GM23338 (cell line): ENCODE data around the gene EVI5. TPM values are rescaled to one million over a fixed set of nuclear protein-coding genes. Genes with fewer than 3 reads are reported as not detected.
"Not testable (repeated sequence)": the region's sequence is repeated elsewhere in the genome, so short reads cannot be mapped to it uniquely, and the experiment has no call there.

Experiments used
- ATAC-seq: fragments of 200-7000 bp; cut with Tn5 transposase; 3 replicates; pipeline ENCODE4 v1.9.1; 2020
- DNase-seq: peaks from one replicate; pipeline ENCODE4 v3.0.0-alpha.2; 2015; ENCODE audit warnings: low spot score
- H2AFZ ChIP-seq: fragments of 200-600 bp; sonication (generic); 2 replicates; pipeline ENCODE4 v1.8.0; 2016; ENCODE audit warnings: antibody characterized with exemption, mild to moderate bottlenecking, moderate library complexity
- H3F3A ChIP-seq: fragments of 200-600 bp; sonication (generic); replicated peaks from 2 replicates; pipeline ENCODE4 v1.8.0; 2017; ENCODE audit warnings: antibody characterized with exemption, mixed run types, low read depth
- H3K27ac ChIP-seq: fragments of 200-600 bp; sonication (generic); 2 replicates; pipeline ENCODE4 v1.6.1; 2016; ENCODE audit warnings: low read depth
- H3K27me3 ChIP-seq: fragments of 200-600 bp; sonication (generic); 2 replicates; pipeline ENCODE4 v1.8.0; 2016; ENCODE audit warnings: mild to moderate bottlenecking, mixed run types, moderate library complexity; ENCODE audit not compliant: insufficient read depth
- H3K36me3 ChIP-seq: fragments of 200-600 bp; sonication (generic); 2 replicates; pipeline ENCODE4 v1.8.0; 2016; ENCODE audit warnings: mild to moderate bottlenecking; ENCODE audit not compliant: insufficient read depth
- H3K4me1 ChIP-seq: fragments of 200-600 bp; sonication (generic); 2 replicates; pipeline ENCODE4 v1.8.0; 2016; ENCODE audit warnings: mild to moderate bottlenecking, moderate library complexity; ENCODE audit not compliant: insufficient read depth
- H3K4me2 ChIP-seq: fragments of 200-600 bp; sonication (generic); 2 replicates; pipeline ENCODE4 v1.7.1; 2017; ENCODE audit warnings: mixed run types
- H3K4me3 ChIP-seq: fragments of 200-600 bp; sonication (generic); 2 replicates; pipeline ENCODE4 v1.6.1; 2016; ENCODE audit warnings: mixed run types
- H3K79me2 ChIP-seq: fragments of 200-600 bp; sonication (generic); replicated peaks from 2 replicates; pipeline ENCODE4 v1.8.0; 2017; ENCODE audit warnings: mild to moderate bottlenecking; ENCODE audit not compliant: insufficient read depth
- H3K9me2 ChIP-seq: fragments of 200-600 bp; sonication (generic); 2 replicates; pipeline ENCODE4 v1.8.0; 2017; ENCODE audit not compliant: insufficient read depth
- H4K20me1 ChIP-seq: fragments of 200-600 bp; sonication (generic); replicated peaks from 2 replicates; pipeline ENCODE4 v1.8.0; 2017; ENCODE audit warnings: mild to moderate bottlenecking; ENCODE audit not compliant: insufficient read depth
- H3K27ac Mint-ChIP-seq: 2 replicates; pipeline ENCODE4 v1.8.0; 2020; ENCODE audit warnings: inconsistent platforms, mild to moderate bottlenecking, moderate library complexity, mixed read lengths
- H3K27me3 Mint-ChIP-seq: 3 replicates; pipeline ENCODE4 v1.8.0; 2022; ENCODE audit warnings: low read depth, mild to moderate bottlenecking, moderate library complexity, mixed read lengths, inconsistent platforms; ENCODE audit not compliant: insufficient read depth, poor library complexity
- H3K36me3 Mint-ChIP-seq: 3 replicates; pipeline ENCODE4 v1.8.0; 2021; ENCODE audit warnings: low read depth, mild to moderate bottlenecking, inconsistent platforms, moderate library complexity, mixed read lengths
- H3K4me1 Mint-ChIP-seq: 3 replicates; pipeline ENCODE4 v1.8.0; 2020; ENCODE audit warnings: mild to moderate bottlenecking, inconsistent platforms, mixed read lengths
- H3K4me3 Mint-ChIP-seq: 3 replicates; pipeline ENCODE4 v1.8.0; 2021; ENCODE audit warnings: moderate library complexity, mild to moderate bottlenecking, inconsistent platforms, mixed read lengths
- H3K9me3 Mint-ChIP-seq: 3 replicates; pipeline ENCODE4 v1.8.0; 2020; ENCODE audit warnings: moderate library complexity, mild to moderate bottlenecking, inconsistent platforms, mixed read lengths
- EZH2 ChIP-seq: fragments of 200-600 bp; sonication (generic); IDR thresholded peaks from one replicate; pipeline ENCODE4 v1.8.0; 2017; ENCODE audit warnings: antibody characterized with exemption, mild to moderate bottlenecking, low read depth; ENCODE audit not compliant: unreplicated experiment
- EZH2phosphoT487 ChIP-seq: fragments of 200-600 bp; sonication (generic); IDR thresholded peaks from one replicate; pipeline ENCODE4 v1.8.1; 2018; ENCODE audit warnings: antibody characterized with exemption; ENCODE audit not compliant: unreplicated experiment
- JUNB ChIP-seq: IDR thresholded peaks from one replicate; pipeline ENCODE4 v1.6.1; 2016; ENCODE audit warnings: antibody characterized with exemption; ENCODE audit not compliant: unreplicated experiment
- NANOG ChIP-seq: IDR thresholded peaks from 2 replicates; pipeline ENCODE4 v1.6.1; 2016; ENCODE audit warnings: antibody characterized with exemption, borderline replicate concordance
- polyA plus RNA-seq: library from polyadenylated mRNA; unstranded; fragments of >200 nt; fragmentation: Nextera tagmentation; extraction: Ambion mirVana; gene quantifications from 2 replicates; pipeline ENCODE4 v1.2.1, GENCODE V29; 2016
- total RNA-seq: library from RNA; depleted of rRNA; stranded (reverse); fragments of >200 nt; shearing (Covaris generic); gene quantifications from 2 replicates; pipeline ENCODE4 v1.2.3, GENCODE V29; 2014
- TF ChIP-seq, protein P1 (sequence below): fragments of 250-450 bp; sonication (Bioruptor Pico); IDR thresholded peaks from 2 replicates; pipeline ENCODE4 v1.5.0; 2020; ENCODE audit warnings: mild to moderate bottlenecking, moderate library complexity
- TF ChIP-seq, protein P2 (sequence below): IDR thresholded peaks from 2 replicates; pipeline ENCODE4 v1.6.1; 2016; ENCODE audit warnings: antibody characterized with exemption

The EVI5 gene
- total and polyA plus RNA-seq, 2 experiments from 2014 or later = 15.6 to 24.8 TPM

DNA sequence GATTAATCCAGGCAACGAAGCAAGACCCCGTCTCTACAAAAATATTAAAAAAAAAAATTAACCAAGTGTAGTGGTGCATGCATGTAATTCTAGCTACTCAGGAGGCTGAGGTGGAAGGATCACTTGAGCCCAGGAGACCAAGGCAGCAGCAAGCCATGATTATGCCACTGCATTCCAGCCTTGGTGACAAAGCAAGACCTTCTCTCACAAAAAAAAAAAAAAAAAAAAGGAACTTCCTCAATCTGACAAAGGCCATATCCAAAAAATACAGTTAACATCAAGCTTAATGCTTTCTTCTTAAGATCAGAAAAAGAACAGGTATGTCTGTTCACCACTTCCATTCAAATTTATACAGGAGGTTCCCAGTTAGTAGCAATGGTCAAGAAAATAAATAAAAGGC, 54.4 kb downstream of the EVI5 start (continued):
- TF ChIP-seq, protein P1, sequence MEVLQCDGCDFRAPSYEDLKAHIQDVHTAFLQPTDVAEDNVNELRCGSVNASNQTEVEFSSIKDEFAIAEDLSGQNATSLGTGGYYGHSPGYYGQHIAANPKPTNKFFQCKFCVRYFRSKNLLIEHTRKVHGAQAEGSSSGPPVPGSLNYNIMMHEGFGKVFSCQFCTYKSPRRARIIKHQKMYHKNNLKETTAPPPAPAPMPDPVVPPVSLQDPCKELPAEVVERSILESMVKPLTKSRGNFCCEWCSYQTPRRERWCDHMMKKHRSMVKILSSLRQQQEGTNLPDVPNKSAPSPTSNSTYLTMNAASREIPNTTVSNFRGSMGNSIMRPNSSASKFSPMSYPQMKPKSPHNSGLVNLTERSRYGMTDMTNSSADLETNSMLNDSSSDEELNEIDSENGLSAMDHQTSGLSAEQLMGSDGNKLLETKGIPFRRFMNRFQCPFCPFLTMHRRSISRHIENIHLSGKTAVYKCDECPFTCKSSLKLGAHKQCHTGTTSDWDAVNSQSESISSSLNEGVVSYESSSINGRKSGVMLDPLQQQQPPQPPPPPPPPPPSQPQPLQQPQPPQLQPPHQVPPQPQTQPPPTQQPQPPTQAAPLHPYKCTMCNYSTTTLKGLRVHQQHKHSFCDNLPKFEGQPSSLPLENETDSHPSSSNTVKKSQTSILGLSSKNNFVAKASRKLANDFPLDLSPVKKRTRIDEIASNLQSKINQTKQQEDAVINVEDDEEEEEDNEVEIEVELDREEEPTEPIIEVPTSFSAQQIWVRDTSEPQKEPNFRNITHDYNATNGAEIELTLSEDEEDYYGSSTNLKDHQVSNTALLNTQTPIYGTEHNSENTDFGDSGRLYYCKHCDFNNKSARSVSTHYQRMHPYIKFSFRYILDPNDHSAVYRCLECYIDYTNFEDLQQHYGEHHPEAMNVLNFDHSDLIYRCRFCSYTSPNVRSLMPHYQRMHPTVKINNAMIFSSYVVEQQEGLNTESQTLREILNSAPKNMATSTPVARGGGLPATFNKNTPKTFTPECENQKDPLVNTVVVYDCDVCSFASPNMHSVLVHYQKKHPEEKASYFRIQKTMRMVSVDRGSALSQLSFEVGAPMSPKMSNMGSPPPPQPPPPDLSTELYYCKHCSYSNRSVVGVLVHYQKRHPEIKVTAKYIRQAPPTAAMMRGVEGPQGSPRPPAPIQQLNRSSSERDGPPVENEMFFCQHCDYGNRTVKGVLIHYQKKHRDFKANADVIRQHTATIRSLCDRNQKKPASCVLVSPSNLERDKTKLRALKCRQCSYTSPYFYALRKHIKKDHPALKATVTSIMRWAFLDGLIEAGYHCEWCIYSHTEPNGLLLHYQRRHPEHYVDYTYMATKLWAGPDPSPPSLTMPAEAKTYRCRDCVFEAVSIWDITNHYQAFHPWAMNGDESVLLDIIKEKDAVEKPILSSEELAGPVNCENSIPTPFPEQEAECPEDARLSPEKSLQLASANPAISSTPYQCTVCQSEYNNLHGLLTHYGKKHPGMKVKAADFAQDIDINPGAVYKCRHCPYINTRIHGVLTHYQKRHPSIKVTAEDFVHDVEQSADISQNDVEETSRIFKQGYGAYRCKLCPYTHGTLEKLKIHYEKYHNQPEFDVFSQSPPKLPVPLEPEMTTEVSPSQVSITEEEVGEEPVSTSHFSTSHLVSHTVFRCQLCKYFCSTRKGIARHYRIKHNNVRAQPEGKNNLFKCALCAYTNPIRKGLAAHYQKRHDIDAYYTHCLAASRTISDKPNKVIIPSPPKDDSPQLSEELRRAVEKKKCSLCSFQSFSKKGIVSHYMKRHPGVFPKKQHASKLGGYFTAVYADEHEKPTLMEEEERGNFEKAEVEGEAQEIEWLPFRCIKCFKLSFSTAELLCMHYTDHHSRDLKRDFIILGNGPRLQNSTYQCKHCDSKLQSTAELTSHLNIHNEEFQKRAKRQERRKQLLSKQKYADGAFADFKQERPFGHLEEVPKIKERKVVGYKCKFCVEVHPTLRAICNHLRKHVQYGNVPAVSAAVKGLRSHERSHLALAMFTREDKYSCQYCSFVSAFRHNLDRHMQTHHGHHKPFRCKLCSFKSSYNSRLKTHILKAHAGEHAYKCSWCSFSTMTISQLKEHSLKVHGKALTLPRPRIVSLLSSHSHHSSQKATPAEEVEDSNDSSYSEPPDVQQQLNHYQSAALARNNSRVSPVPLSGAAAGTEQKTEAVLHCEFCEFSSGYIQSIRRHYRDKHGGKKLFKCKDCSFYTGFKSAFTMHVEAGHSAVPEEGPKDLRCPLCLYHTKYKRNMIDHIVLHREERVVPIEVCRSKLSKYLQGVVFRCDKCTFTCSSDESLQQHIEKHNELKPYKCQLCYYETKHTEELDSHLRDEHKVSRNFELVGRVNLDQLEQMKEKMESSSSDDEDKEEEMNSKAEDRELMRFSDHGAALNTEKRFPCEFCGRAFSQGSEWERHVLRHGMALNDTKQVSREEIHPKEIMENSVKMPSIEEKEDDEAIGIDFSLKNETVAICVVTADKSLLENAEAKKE (CRISPR knock-in tag) = no peak
- TF ChIP-seq JUNB = no peak

DNA sequence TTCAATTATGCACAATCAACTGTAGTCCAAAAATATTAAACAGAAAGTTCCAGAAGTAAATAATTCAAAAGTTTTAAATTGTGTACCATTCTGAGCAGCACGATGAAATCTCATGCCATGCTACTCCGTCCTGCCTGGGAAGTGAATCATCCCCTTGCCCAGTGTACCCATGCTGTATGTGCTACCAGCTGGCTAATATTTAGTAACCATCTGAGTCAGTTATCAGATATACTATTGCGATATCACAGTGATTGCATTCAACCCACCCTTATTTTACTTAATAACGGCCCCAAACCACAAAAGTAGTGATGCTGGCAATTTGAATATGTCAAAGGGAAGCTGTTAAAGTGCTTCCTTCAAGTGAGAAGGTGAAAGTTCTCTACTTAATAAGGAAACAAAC, 56.2 kb downstream of the EVI5 start:
- H3K27me3 ChIP-seq = no peaks in the 10 kb centered on the region
- Mint-ChIP-seq H3K4me3 (no peak overlapping the region), H3K4me1 (peaks cover 16% of the 10 kb centered on the region), H3K36me3 (peaks cover 16% of the 10 kb centered on the region), H3K27ac (0 out of 2 replicates have a peak overlapping the region, but pooled peaks have one; percentile 43), H3K9me3 (peaks cover 7% of the 10 kb centered on the region; the same call in 2 of the 3 replicates), H3K27me3 (no peaks in the 10 kb centered on the region)
- ATAC-seq = no peak
- H4K20me1 ChIP-seq = no peaks in the 10 kb centered on the region
- no peak for TF ChIP-seq JUNB
- TF ChIP-seq EZH2 = no peak
- TF ChIP-seq NANOG = no peak
- TF ChIP-seq EZH2phosphoT487 = no peak
- TF ChIP-seq, protein P2, sequence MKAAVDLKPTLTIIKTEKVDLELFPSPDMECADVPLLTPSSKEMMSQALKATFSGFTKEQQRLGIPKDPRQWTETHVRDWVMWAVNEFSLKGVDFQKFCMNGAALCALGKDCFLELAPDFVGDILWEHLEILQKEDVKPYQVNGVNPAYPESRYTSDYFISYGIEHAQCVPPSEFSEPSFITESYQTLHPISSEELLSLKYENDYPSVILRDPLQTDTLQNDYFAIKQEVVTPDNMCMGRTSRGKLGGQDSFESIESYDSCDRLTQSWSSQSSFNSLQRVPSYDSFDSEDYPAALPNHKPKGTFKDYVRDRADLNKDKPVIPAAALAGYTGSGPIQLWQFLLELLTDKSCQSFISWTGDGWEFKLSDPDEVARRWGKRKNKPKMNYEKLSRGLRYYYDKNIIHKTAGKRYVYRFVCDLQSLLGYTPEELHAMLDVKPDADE = no peak
- no peaks in the 10 kb centered on the region for H3F3A ChIP-seq
- H3K27ac ChIP-seq = no peak overlapping the region
- H3K4me2 ChIP-seq = no peak overlapping the region
- H2AFZ ChIP-seq = no peak overlapping the region
- no peak overlapping the region for H3K4me3 ChIP-seq
- H3K4me1 ChIP-seq = peaks cover 4% of the 10 kb centered on the region; the same call in 1 of the 2 replicates
- H3K9me2 ChIP-seq = no peaks in the 10 kb centered on the region
- no peak for DNase-seq
- H3K36me3 ChIP-seq = no peaks in the 10 kb centered on the region
- H3K79me2 ChIP-seq = no peaks in the 10 kb centered on the region

DNA sequence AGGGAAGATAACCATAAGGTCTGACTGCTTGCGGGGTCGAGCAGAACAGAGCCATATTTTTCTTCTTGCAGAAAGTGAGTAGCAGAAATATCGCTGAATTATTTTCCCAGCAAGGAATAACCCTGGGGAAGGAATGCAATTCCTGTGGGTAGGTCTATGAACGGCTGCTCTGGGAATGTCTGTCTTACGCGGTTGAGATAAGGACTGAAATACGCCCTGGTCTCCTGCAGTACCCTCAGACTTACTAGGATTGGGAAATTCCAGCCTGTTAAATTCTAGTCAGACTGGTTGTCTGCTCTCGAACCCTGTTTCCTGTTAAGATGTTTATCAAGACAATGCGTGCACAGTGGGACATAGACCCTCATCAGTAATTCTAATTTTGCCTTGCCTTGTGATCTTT, 61.2 kb downstream of the EVI5 start:
- not testable (repeated sequence) for H3K9me2 ChIP-seq, H3K27ac Mint-ChIP-seq, H3K4me3 ChIP-seq, H3K27me3 Mint-ChIP-seq, H3K4me3 Mint-ChIP-seq, H4K20me1 ChIP-seq, ATAC-seq, H2AFZ ChIP-seq, H3K27me3 ChIP-seq, H3K4me1 ChIP-seq, H3K79me2 ChIP-seq, H3K36me3 ChIP-seq, H3F3A ChIP-seq, H3K4me2 ChIP-seq
- peaks cover 36% of the 10 kb centered on the region; the same call in 2 of the 3 replicates for H3K9me3 Mint-ChIP-seq
- peaks cover 32% of the 10 kb centered on the region for H3K36me3 Mint-ChIP-seq
- peak; percentile 46 for DNase-seq
- H3K27ac ChIP-seq = peak overlapping the region; percentile 33; the same call in 1 of the 2 replicates
- H3K4me1 Mint-ChIP-seq = peaks cover 25% of the 10 kb centered on the region
